WTC11 (cell line): ENCODE results near the gene ECM1. TPM values are rescaled to one million over a fixed set of nuclear protein-coding genes. Genes with fewer than 3 reads are reported as not detected.

Source experiments
- ATAC-seq: fragments of 200-7000 bp; cut with Tn5 transposase; 2 replicates; pipeline ENCODE4 v1.10.0; 2021; ENCODE audit warnings: mild to moderate bottlenecking, moderate library complexity
- CTCF ChIA-PET: fragments of 300-600 bp; sonication (Branson Sonifier 250); formaldehyde crosslinking; loops from one replicate; lab custom pipeline; 2021; ENCODE audit warnings: antibody characterized with exemption; lab: Charles Lee
- POLR2A ChIA-PET: fragments of 350-600 bp; sonication (Branson Sonifier 250); formaldehyde crosslinking; loops from one replicate; lab custom pipeline; 2021; ENCODE audit warnings: antibody characterized with exemption; lab: Charles Lee
- DNase-seq: peaks from one replicate; pipeline ENCODE4 v3.0.0; 2021; ENCODE audit warnings: low spot score
- H3K27ac Mint-ChIP-seq: 2 replicates; pipeline ENCODE4 v1.8.0; 2021; ENCODE audit warnings: mixed read lengths
- H3K27me3 Mint-ChIP-seq: 2 replicates; pipeline ENCODE4 v1.8.0; 2021; ENCODE audit warnings: low read depth, mild to moderate bottlenecking, moderate library complexity, mixed read lengths
- H3K36me3 Mint-ChIP-seq: 2 replicates; pipeline ENCODE4 v1.8.0; 2021; ENCODE audit warnings: mixed read lengths
- H3K4me1 Mint-ChIP-seq: 2 replicates; pipeline ENCODE4 v1.8.0; 2022; ENCODE audit warnings: mixed read lengths
- H3K4me3 Mint-ChIP-seq: 2 replicates; pipeline ENCODE4 v1.8.0; 2021; ENCODE audit warnings: mild to moderate bottlenecking, moderate library complexity, mixed read lengths
- H3K9me3 Mint-ChIP-seq: 2 replicates; pipeline ENCODE4 v1.8.0; 2021; ENCODE audit warnings: mixed read lengths
- CREB1 ChIP-seq: sonication (generic); formaldehyde crosslinking; IDR thresholded peaks from 2 replicates; pipeline ENCODE4 v1.8.0; 2023; ENCODE audit warnings: mild to moderate bottlenecking, missing genetic modification reagents
- EMX1 ChIP-seq: fragments of 250-450 bp; sonication (Bioruptor Pico); IDR thresholded peaks from 2 replicates; pipeline ENCODE4 v1.8.0; 2021; ENCODE audit warnings: mild to moderate bottlenecking
- ETV6 ChIP-seq: sonication (generic); formaldehyde crosslinking; IDR thresholded peaks from 2 replicates; pipeline ENCODE4 v1.8.1; 2022; ENCODE audit warnings: mild to moderate bottlenecking, missing genetic modification reagents
- FOXK1 ChIP-seq: sonication (generic); formaldehyde crosslinking; IDR thresholded peaks from 2 replicates; pipeline ENCODE4 v1.8.0; 2022; ENCODE audit warnings: mild to moderate bottlenecking, moderate library complexity, missing genetic modification reagents
- FOXP1 ChIP-seq: sonication (generic); formaldehyde crosslinking; IDR thresholded peaks from 2 replicates; pipeline ENCODE4 v1.8.0; 2022; ENCODE audit warnings: missing genetic modification reagents, mild to moderate bottlenecking, moderate library complexity, borderline replicate concordance
- FOXP4 ChIP-seq: sonication (generic); formaldehyde crosslinking; IDR thresholded peaks from 2 replicates; pipeline ENCODE4 v1.8.0; 2022; ENCODE audit warnings: mild to moderate bottlenecking, missing genetic modification reagents
- GTF2I ChIP-seq: fragments of 250-450 bp; sonication (Bioruptor Pico); conservative IDR thresholded peaks from 2 replicates; pipeline ENCODE4 v1.4.0; 2021; ENCODE audit warnings: mild to moderate bottlenecking
- MYBL2 ChIP-seq: sonication (generic); formaldehyde crosslinking; IDR thresholded peaks from 2 replicates; pipeline ENCODE4 v1.8.1; 2023; ENCODE audit warnings: mild to moderate bottlenecking, moderate library complexity, missing genetic modification reagents
- PRRX2 ChIP-seq: fragments of 250-450 bp; sonication (Bioruptor Pico); IDR thresholded peaks from 2 replicates; pipeline ENCODE4 v1.8.0; 2021; ENCODE audit warnings: mild to moderate bottlenecking
- ZBTB21 ChIP-seq: sonication (generic); formaldehyde crosslinking; IDR thresholded peaks from 2 replicates; pipeline ENCODE4 v1.8.1; 2023; ENCODE audit warnings: mild to moderate bottlenecking, missing genetic modification reagents, borderline replicate concordance
- ZNF232 ChIP-seq: sonication (generic); formaldehyde crosslinking; IDR thresholded peaks from 2 replicates; pipeline ENCODE4 v1.8.0; 2022; ENCODE audit warnings: mild to moderate bottlenecking, missing genetic modification reagents
- ZNF317 ChIP-seq: sonication (generic); formaldehyde crosslinking; IDR thresholded peaks from 2 replicates; pipeline ENCODE4 v1.8.1; 2023; ENCODE audit warnings: low read depth, mild to moderate bottlenecking, moderate library complexity, missing genetic modification reagents, borderline replicate concordance
- ZNF423 ChIP-seq: fragments of 250-450 bp; sonication (Bioruptor Pico); IDR thresholded peaks from 2 replicates; pipeline ENCODE4 v2.1.2; 2022; ENCODE audit warnings: mild to moderate bottlenecking, moderate library complexity
- total RNA-seq: library from RNA; stranded (reverse); gene quantifications from 3 replicates; pipeline ENCODE4 v1.2.3, GENCODE V29; 2021
- TF ChIP-seq, protein P1 (sequence below): fragments of 250-450 bp; sonication (Bioruptor Pico); IDR thresholded peaks from 2 replicates; pipeline ENCODE4 v1.9.0; 2021; ENCODE audit warnings: mild to moderate bottlenecking, borderline replicate concordance
- TF ChIP-seq, protein P2 (sequence below): fragments of 250-450 bp; sonication (Bioruptor Pico); IDR thresholded peaks from 2 replicates; pipeline ENCODE4 v1.9.0; 2021; ENCODE audit warnings: mild to moderate bottlenecking
- TF ChIP-seq, protein P3 (sequence below): sonication (generic); formaldehyde crosslinking; conservative IDR thresholded peaks from 2 replicates; pipeline ENCODE4 v1.8.1; 2023; ENCODE audit warnings: mild to moderate bottlenecking, low read depth, missing genetic modification reagents, moderate library complexity
- TF ChIP-seq, protein P4 (sequence below): fragments of 200-600 bp; IDR thresholded peaks from 2 replicates; pipeline ENCODE4 v1.8.0; 2022; ENCODE audit warnings: antibody characterized with exemption
- TF ChIP-seq, protein P5 (sequence below): sonication (generic); formaldehyde crosslinking; IDR thresholded peaks from 2 replicates; pipeline ENCODE4 v1.8.1; 2022; ENCODE audit warnings: low read depth, mild to moderate bottlenecking, moderate library complexity, missing genetic modification reagents, borderline replicate concordance

ECM1 gene
- total RNA-seq, 1 experiment from 2014 or later = 1.6 TPM

DNA sequence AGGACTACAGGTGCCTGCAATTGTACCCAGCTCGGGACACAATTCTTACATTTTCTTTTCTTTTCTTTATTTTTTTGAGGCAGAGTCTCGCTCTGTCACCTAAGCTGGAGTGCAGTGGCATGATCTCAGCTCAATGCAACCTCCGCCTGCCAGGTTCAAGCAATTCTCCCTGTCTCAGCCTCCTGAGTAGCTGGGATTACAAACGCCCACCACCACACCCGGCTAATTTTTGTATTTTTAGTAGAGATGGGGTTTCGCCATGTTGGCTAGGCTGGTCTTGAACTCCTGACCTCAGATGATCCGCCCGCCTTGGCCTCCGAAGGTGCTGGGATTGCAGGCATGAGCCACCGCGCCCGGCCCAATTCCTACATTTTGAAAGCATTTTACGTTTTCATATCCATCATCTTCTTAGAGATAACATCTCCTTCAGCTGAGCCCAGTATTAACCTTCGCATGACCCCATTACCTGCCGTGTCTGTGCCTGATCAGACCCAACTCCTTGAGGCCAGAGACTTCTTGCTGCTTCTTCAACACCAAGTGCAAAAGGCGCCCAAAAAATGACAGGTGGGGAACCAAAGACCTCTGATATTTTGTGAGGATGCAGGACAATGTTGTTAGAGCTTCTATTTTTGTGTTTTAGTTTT, 38.5 kb downstream of the ECM1 start (continued):
- TF ChIP-seq, protein P1, sequence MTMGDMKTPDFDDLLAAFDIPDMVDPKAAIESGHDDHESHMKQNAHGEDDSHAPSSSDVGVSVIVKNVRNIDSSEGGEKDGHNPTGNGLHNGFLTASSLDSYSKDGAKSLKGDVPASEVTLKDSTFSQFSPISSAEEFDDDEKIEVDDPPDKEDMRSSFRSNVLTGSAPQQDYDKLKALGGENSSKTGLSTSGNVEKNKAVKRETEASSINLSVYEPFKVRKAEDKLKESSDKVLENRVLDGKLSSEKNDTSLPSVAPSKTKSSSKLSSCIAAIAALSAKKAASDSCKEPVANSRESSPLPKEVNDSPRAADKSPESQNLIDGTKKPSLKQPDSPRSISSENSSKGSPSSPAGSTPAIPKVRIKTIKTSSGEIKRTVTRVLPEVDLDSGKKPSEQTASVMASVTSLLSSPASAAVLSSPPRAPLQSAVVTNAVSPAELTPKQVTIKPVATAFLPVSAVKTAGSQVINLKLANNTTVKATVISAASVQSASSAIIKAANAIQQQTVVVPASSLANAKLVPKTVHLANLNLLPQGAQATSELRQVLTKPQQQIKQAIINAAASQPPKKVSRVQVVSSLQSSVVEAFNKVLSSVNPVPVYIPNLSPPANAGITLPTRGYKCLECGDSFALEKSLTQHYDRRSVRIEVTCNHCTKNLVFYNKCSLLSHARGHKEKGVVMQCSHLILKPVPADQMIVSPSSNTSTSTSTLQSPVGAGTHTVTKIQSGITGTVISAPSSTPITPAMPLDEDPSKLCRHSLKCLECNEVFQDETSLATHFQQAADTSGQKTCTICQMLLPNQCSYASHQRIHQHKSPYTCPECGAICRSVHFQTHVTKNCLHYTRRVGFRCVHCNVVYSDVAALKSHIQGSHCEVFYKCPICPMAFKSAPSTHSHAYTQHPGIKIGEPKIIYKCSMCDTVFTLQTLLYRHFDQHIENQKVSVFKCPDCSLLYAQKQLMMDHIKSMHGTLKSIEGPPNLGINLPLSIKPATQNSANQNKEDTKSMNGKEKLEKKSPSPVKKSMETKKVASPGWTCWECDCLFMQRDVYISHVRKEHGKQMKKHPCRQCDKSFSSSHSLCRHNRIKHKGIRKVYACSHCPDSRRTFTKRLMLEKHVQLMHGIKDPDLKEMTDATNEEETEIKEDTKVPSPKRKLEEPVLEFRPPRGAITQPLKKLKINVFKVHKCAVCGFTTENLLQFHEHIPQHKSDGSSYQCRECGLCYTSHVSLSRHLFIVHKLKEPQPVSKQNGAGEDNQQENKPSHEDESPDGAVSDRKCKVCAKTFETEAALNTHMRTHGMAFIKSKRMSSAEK (CRISPR knock-in tag) = no peak
- TF ChIP-seq, protein P2, sequence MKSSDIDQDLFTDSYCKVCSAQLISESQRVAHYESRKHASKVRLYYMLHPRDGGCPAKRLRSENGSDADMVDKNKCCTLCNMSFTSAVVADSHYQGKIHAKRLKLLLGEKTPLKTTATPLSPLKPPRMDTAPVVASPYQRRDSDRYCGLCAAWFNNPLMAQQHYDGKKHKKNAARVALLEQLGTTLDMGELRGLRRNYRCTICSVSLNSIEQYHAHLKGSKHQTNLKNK (CRISPR knock-in tag) = no peak
- TF ChIP-seq ETV6 (CRISPR knock-in tag) (no peak), FOXK1 (CRISPR knock-in tag) (no peak), GTF2I (CRISPR knock-in tag) (no peak), FOXP1 (no peak), FOXP4 (no peak), ZNF317 (CRISPR knock-in tag) (no peak), ZNF423 (no peak), PRRX2 (no peak)
- TF ChIP-seq, protein P3, sequence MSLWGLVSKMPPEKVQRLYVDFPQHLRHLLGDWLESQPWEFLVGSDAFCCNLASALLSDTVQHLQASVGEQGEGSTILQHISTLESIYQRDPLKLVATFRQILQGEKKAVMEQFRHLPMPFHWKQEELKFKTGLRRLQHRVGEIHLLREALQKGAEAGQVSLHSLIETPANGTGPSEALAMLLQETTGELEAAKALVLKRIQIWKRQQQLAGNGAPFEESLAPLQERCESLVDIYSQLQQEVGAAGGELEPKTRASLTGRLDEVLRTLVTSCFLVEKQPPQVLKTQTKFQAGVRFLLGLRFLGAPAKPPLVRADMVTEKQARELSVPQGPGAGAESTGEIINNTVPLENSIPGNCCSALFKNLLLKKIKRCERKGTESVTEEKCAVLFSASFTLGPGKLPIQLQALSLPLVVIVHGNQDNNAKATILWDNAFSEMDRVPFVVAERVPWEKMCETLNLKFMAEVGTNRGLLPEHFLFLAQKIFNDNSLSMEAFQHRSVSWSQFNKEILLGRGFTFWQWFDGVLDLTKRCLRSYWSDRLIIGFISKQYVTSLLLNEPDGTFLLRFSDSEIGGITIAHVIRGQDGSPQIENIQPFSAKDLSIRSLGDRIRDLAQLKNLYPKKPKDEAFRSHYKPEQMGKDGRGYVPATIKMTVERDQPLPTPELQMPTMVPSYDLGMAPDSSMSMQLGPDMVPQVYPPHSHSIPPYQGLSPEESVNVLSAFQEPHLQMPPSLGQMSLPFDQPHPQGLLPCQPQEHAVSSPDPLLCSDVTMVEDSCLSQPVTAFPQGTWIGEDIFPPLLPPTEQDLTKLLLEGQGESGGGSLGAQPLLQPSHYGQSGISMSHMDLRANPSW (CRISPR knock-in tag) = no peak
- TF ChIP-seq, protein P4, sequence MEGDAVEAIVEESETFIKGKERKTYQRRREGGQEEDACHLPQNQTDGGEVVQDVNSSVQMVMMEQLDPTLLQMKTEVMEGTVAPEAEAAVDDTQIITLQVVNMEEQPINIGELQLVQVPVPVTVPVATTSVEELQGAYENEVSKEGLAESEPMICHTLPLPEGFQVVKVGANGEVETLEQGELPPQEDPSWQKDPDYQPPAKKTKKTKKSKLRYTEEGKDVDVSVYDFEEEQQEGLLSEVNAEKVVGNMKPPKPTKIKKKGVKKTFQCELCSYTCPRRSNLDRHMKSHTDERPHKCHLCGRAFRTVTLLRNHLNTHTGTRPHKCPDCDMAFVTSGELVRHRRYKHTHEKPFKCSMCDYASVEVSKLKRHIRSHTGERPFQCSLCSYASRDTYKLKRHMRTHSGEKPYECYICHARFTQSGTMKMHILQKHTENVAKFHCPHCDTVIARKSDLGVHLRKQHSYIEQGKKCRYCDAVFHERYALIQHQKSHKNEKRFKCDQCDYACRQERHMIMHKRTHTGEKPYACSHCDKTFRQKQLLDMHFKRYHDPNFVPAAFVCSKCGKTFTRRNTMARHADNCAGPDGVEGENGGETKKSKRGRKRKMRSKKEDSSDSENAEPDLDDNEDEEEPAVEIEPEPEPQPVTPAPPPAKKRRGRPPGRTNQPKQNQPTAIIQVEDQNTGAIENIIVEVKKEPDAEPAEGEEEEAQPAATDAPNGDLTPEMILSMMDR = no peak

GRCh38 chr1:150548324-150548631, 40.4 kb downstream of the ECM1 start:
- peak overlapping the region; percentile 71 for H3K4me3 Mint-ChIP-seq
- TF ChIP-seq CREB1 (CRISPR knock-in tag) = no peak
- TF ChIP-seq, protein P4 = no peak
- TF ChIP-seq ZNF232 (CRISPR knock-in tag) = no peak
- TF ChIP-seq ZBTB21 = no peak
- no peak for TF ChIP-seq EMX1 (CRISPR knock-in tag)
- TF ChIP-seq PRRX2 = no peak
- TF ChIP-seq, protein P5, sequence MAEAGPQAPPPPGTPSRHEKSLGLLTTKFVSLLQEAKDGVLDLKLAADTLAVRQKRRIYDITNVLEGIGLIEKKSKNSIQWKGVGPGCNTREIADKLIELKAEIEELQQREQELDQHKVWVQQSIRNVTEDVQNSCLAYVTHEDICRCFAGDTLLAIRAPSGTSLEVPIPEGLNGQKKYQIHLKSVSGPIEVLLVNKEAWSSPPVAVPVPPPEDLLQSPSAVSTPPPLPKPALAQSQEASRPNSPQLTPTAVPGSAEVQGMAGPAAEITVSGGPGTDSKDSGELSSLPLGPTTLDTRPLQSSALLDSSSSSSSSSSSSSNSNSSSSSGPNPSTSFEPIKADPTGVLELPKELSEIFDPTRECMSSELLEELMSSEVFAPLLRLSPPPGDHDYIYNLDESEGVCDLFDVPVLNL (CRISPR knock-in tag) = no peak
- TF ChIP-seq MYBL2 (CRISPR knock-in tag) = no peak
- TF ChIP-seq, all 79 proteins: peak for 0
- ChIA-PET CTCF (interaction anchor here (1.8 to 8.2 kb wide), 3 partner anchors 12 to 32 kb away, joined by 5 to 124 read pairs (median 97); no protein-coding TSS in a partner anchor), POLR2A (interaction anchor here (1.1 to 1.2 kb wide), 2 partner anchors 33 to 184 kb away, joined by 3 to 5 read pairs; partner anchors contain the start of genes FALEC and RPRD2)
- peaks cover 25% of the 10 kb centered on the region for H3K4me1 Mint-ChIP-seq
- DNase-seq = no peak
- no peak overlapping the region for H3K27ac Mint-ChIP-seq
- no peaks in the 10 kb centered on the region for H3K9me3 Mint-ChIP-seq
- no peaks in the 10 kb centered on the region for H3K36me3 Mint-ChIP-seq
- peaks cover 43% of the 10 kb centered on the region for H3K27me3 Mint-ChIP-seq
- no peak for ATAC-seq
